Tibial artery (tissue), 4 donors: ENCODE results near the gene MNX1.

Source experiments
- DNase-seq, 2 donors: peaks; one replicate each; pipeline ENCODE4 v3.0.0-alpha.2; 2019
- H3K27ac ChIP-seq, 2 donors: fragments of 200-600 bp; sonication (generic) in 1 of 2; 1 replicate in 1 of 2; 2 replicates in 1 of 2; pipeline ENCODE4 v1.5.1; 2018 to 2019; ENCODE audit warnings: mild to moderate bottlenecking in 1 of 2
- H3K27me3 ChIP-seq, 2 donors: fragments of 200-600 bp; sonication (generic) in 1 of 2; one replicate each; pipeline versions ENCODE4 v1.5.1 to v1.6.0; 2016 to 2019
- H3K36me3 ChIP-seq, 3 donors: fragments of 200-600 bp; sonication (generic) in 2 of 3; one replicate each; pipeline ENCODE4 v1.5.1; 2016 to 2019; ENCODE audit warnings: mild to moderate bottlenecking in 2 of 3
- H3K4me1 ChIP-seq, 4 donors: fragments of 200-600 bp; sonication (generic) in 2 of 4; 1 replicate in 3 of 4; 2 replicates in 1 of 4; pipeline ENCODE4 v1.5.1; 2016 to 2019
- H3K4me3 ChIP-seq, 2 donors: fragments of 200-600 bp; sonication (generic) in 1 of 2; 1 replicate in 1 of 2; 2 replicates in 1 of 2; pipeline ENCODE4 v1.5.1; 2018 to 2019; ENCODE audit warnings: mild to moderate bottlenecking in 2 of 2
- H3K9me3 ChIP-seq, 3 donors: fragments of 200-600 bp; sonication (generic) in 1 of 3; one replicate each; pipeline ENCODE4 v1.5.1; 2016 to 2019
- CTCF ChIP-seq, 2 experiments: fragments of 200-600 bp in 1 of 2; fragments of 450-650 bp in 1 of 2; IDR thresholded peaks; one replicate each; pipeline ENCODE4 v1.5.1; 2017 to 2019; ENCODE audit warnings: antibody characterized with exemption in 2 of 2, mild to moderate bottlenecking in 1 of 2, moderate library complexity in 1 of 2
- intact Hi-C: fragments of 100-400 bp; cut with DNase I; formaldehyde crosslinking; loops from one replicate; pipeline ENCODE4 v1.15.0; 2023; ENCODE audit warnings: low total_unique reads

The MNX1 gene

GRCh38 chr7:157023589-157023905, 13.1 kb upstream of the MNX1 start:
- Histone ChIP-seq H3K4me1 (peaks cover 0 to 28% (median 22%) of the 10 kb centered on the region in 4 donors), H3K4me3 (no peak overlapping the region), H3K27ac (no peak overlapping the region), H3K9me3 (no peaks in the 10 kb centered on the region), H3K27me3 (peaks cover 6 to 84% of the 10 kb centered on the region in 2 donors), H3K36me3 (no peaks in the 10 kb centered on the region)
- DNase-seq, result no peak
- no peak for TF ChIP-seq CTCF (IDR thresholded peaks at IDR 0.05)
- intact Hi-C loops, result no loop called here

GRCh38 chr7:157022681-157023588, 12.5 kb upstream of the MNX1 start:
- Histone ChIP-seq H3K27me3 (peaks cover 6 to 90% of the 10 kb centered on the region in 2 donors), H3K36me3 (no peaks in the 10 kb centered on the region), H3K4me1 (peaks cover 0 to 35% (median 25%) of the 10 kb centered on the region in 4 donors), H3K4me3 (no peak overlapping the region), H3K9me3 (no peaks in the 10 kb centered on the region), H3K27ac (no peak overlapping the region)
- TF ChIP-seq CTCF (IDR thresholded peaks at IDR 0.05), result no peak
- peak in 1 of 2 donors; percentile 37 for DNase-seq
- intact Hi-C loops, result no loop called here

GRCh38 chr7:157021871-157022680, 11.6 kb upstream of the MNX1 start:
- H3K36me3 ChIP-seq, result no peaks in the 10 kb centered on the region
- no peak for TF ChIP-seq CTCF (IDR thresholded peaks at IDR 0.05)
- peaks cover 6 to 91% of the 10 kb centered on the region in 2 donors for H3K27me3 ChIP-seq
- H3K9me3 ChIP-seq, result no peaks in the 10 kb centered on the region
- H3K4me1 ChIP-seq, result peaks cover 0 to 38% (median 26%) of the 10 kb centered on the region in 4 donors
- no peak for DNase-seq
- H3K27ac ChIP-seq, result no peak overlapping the region
- H3K4me3 ChIP-seq, result no peak overlapping the region
- intact Hi-C loops, result no loop called here

GRCh38 chr7:157021071-157021870, 10.8 kb upstream of the MNX1 start:
- Histone ChIP-seq H3K36me3 (no peaks in the 10 kb centered on the region), H3K9me3 (no peaks in the 10 kb centered on the region), H3K4me3 (peak overlapping the region in 1 of 2 donors; percentile 15), H3K4me1 (peaks cover 0 to 38% (median 26%) of the 10 kb centered on the region in 4 donors), H3K27ac (no peak overlapping the region), H3K27me3 (peaks cover 6 to 95% of the 10 kb centered on the region in 2 donors)
- no peak for TF ChIP-seq CTCF (IDR thresholded peaks at IDR 0.05)
- no peak for DNase-seq
- intact Hi-C loops, result no loop called here

- no peaks in the 10 kb centered on the region for H3K9me3 ChIP-seq
- peaks cover 0 to 38% (median 26%) of the 10 kb centered on the region in 4 donors for H3K4me1 ChIP-seq
- DNase-seq, result no peak
- H3K27ac ChIP-seq, result no peak overlapping the region
- peaks cover 6 to 96% of the 10 kb centered on the region in 2 donors for H3K27me3 ChIP-seq
- no peak for TF ChIP-seq CTCF (IDR thresholded peaks at IDR 0.05)
- intact Hi-C loops, result no loop called here
- peak overlapping the region in 1 of 2 donors; percentile 15 for H3K4me3 ChIP-seq
- no peaks in the 10 kb centered on the region for H3K36me3 ChIP-seq
These were observed 10.1 kb upstream of the MNX1 start for GRCh38 chr7:157020514-157021070.
